KG1 (cell line): ENCODE results near the gene LIPG.

Source experiments
- DNase-seq: peaks from one replicate; lab custom pipeline; 2025; lab: John Stamatoyannopoulos, UW

Gene LIPG

GRCh38 chr18:49612515-49613033 is 50.7 kb downstream of the LIPG start:
- DNase-seq = no peak

- DNase-seq = no peak
Measured at GRCh38 chr18:49613141-49613640, 51.3 kb downstream of the LIPG start.

- DNase-seq = no peak
Measured at GRCh38 chr18:49613641-49614151, 51.8 kb downstream of the LIPG start.

- no peak for DNase-seq
Measured at GRCh38 chr18:49616618-49617328, 54.9 kb downstream of the LIPG start.

- no peak for DNase-seq
Measured at GRCh38 chr18:49617329-49617695, 55.5 kb downstream of the LIPG start.

GRCh38 chr18:49617865-49618264 is 56.0 kb downstream of the LIPG start:
- no peak for DNase-seq

- no peak for DNase-seq
Measured at GRCh38 chr18:49618742-49619681, 57.2 kb downstream of the LIPG start.

GRCh38 chr18:49619801-49620200 is 57.9 kb downstream of the LIPG start:
- no peak for DNase-seq

GRCh38 chr18:49621301-49621700 is 59.4 kb downstream of the LIPG start:
- DNase-seq = no peak

GRCh38 chr18:49621717-49622351 is 60.0 kb downstream of the LIPG start:
- no peak for DNase-seq

GRCh38 chr18:49623571-49623970 is 61.7 kb downstream of the LIPG start:
- no peak for DNase-seq

- no peak for DNase-seq
Measured at GRCh38 chr18:49625021-49625691, 63.3 kb downstream of the LIPG start.

- no peak for DNase-seq
Measured at GRCh38 chr18:49626842-49627467, 65.1 kb downstream of the LIPG start.

- no peak for DNase-seq
Measured at GRCh38 chr18:49628119-49628518, 66.3 kb downstream of the LIPG start.

GRCh38 chr18:49628881-49629795 is 67.3 kb downstream of the LIPG start:
- no peak for DNase-seq

GRCh38 chr18:49630246-49630699 is 68.4 kb downstream of the LIPG start:
- no peak for DNase-seq

- DNase-seq = no peak
Measured at GRCh38 chr18:49631146-49631866, 69.4 kb downstream of the LIPG start.

GRCh38 chr18:49632588-49632987 is 70.7 kb downstream of the LIPG start:
- DNase-seq = no peak

GRCh38 chr18:49638209-49638785 is 76.4 kb downstream of the LIPG start:
- no peak for DNase-seq
